WERI-Rb-1 (cell line): ENCODE results near the gene MICAL3.

Experiments
- DNase-seq: peaks from one replicate; pipeline ENCODE4 v3.0.0-alpha.2; 2020
- H3K27ac ChIP-seq: fragments of 250-450 bp; sonication (Bioruptor Pico); 2 replicates; pipeline ENCODE4 v1.5.1; 2020; ENCODE audit warnings: mild to moderate bottlenecking, moderate library complexity
- H3K27me3 ChIP-seq: fragments of 250-450 bp; sonication (Bioruptor Pico); 2 replicates; pipeline ENCODE4 v1.5.1; 2021; ENCODE audit warnings: mild to moderate bottlenecking, low read depth, moderate library complexity; ENCODE audit not compliant: insufficient read depth, severe bottlenecking
- H3K36me3 ChIP-seq: fragments of 250-450 bp; sonication (Bioruptor Pico); 2 replicates; pipeline ENCODE4 v1.5.1; 2020; ENCODE audit warnings: mild to moderate bottlenecking, moderate library complexity
- H3K4me3 ChIP-seq: 2 replicates; pipeline ENCODE4 v1.5.1; 2011; ENCODE audit warnings: low read depth, mild to moderate bottlenecking, control low read depth, low read length
- H3K9me3 ChIP-seq: fragments of 250-450 bp; sonication (Bioruptor Pico); 2 replicates; pipeline ENCODE4 v1.5.1; 2021; ENCODE audit warnings: mild to moderate bottlenecking, moderate library complexity; ENCODE audit not compliant: severe bottlenecking
- CTCF ChIP-seq: IDR thresholded peaks from 2 replicates; pipeline ENCODE4 v1.5.1; 2011; ENCODE audit warnings: low read depth, mild to moderate bottlenecking, control low read depth, inconsistent platforms, low read length

MICAL3 gene

GRCh38 chr22:17775781-17776465 is 248.4 kb downstream of the MICAL3 start:
- no peak for TF ChIP-seq CTCF
- H3K36me3 ChIP-seq: peaks cover 10% of the 10 kb centered on the region
- no peak overlapping the region for H3K27ac ChIP-seq
- no peaks in the 10 kb centered on the region for H3K9me3 ChIP-seq
- H3K4me3 ChIP-seq: no peak overlapping the region
- DNase-seq: no peak
- no peaks in the 10 kb centered on the region for H3K27me3 ChIP-seq

- Histone ChIP-seq H3K9me3 (no peaks in the 10 kb centered on the region), H3K36me3 (peaks cover 10% of the 10 kb centered on the region), H3K27me3 (no peaks in the 10 kb centered on the region), H3K27ac (peak overlapping the region; percentile 95; the same call in 1 of the 2 replicates), H3K4me3 (peak overlapping the region; percentile 76)
- no peak for DNase-seq
- no peak for TF ChIP-seq CTCF
Measured at GRCh38 chr22:17774926-17775685, 249.3 kb downstream of the MICAL3 start.

DNA sequence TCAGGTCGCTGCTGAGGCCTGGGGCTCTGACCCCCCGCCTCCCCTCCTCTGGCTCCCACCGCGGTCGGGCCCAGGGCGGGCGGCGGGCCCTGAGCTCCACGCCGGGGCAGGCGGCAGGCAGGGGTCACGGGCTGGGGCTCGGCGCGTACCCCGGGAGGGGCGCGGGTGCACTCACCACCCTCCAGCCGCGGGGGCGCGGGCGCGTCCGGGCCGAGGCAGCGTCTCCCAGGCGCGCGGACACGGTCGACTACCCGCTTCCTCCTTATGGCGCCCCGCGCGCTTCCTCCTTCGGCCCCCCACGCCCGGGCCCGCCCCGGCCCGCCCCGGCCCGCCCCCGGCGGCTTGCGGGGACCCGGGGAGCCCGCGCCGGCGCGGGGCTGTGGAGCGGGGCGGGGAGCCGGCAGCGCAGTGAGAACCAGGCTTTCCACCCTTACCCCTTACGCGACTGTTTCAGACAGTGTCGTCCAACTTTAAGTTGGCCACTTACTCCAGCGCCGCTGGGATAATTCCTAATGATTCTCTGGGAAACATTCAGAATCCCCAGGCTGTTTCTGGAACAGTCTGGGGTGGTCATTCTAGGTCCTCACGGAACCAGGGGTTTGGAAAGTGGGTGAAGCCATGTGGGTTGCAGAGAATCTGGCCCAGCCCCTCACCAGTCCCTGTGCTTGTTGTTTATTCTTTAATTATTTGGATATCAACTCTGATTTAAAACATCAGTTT is 250.0 kb downstream of the MICAL3 start, which contains the start of gene BID:
BID (minus strand) TSS at position 264 of the 720 bp plus-strand sequence. CDS start 24,353 bp downstream, outside the sequence.
- Histone ChIP-seq H3K4me3 (peak within 1 kb of the TSS; percentile 76), H3K27ac (peak within 1 kb of the TSS; percentile 95), H3K36me3 (peaks cover 10% of the 10 kb centered on the region), H3K27me3 (no peaks in the 10 kb centered on the region), H3K9me3 (no peaks in the 10 kb centered on the region)
- no peak for TF ChIP-seq CTCF
- DNase-seq: peak; percentile 47

GRCh38 chr22:17773606-17774205 is 250.7 kb downstream of the MICAL3 start:
- Histone ChIP-seq H3K36me3 (peaks cover 12% of the 10 kb centered on the region), H3K27ac (peak overlapping the region; percentile 95), H3K27me3 (no peaks in the 10 kb centered on the region), H3K9me3 (no peaks in the 10 kb centered on the region), H3K4me3 (peak overlapping the region; percentile 76)
- DNase-seq: peak; percentile 74
- TF ChIP-seq CTCF: no peak

GRCh38 chr22:17772958-17773605 is 251.3 kb downstream of the MICAL3 start:
- Histone ChIP-seq H3K27me3 (no peaks in the 10 kb centered on the region), H3K4me3 (peak overlapping the region; percentile 76), H3K27ac (peak overlapping the region; percentile 95), H3K9me3 (no peaks in the 10 kb centered on the region), H3K36me3 (peaks cover 12% of the 10 kb centered on the region)
- no peak for TF ChIP-seq CTCF
- DNase-seq: no peak
